Mucosa of descending colon (tissue), 3 donors: ENCODE data around the gene BSG. TPM values are rescaled to one million over a fixed set of nuclear protein-coding genes. Genes with fewer than 3 reads are reported as not detected.

Experiments
- ATAC-seq: fragments of 200-7000 bp; cut with Tn5 transposase; one replicate; pipeline ENCODE4 v1.9.1; 2020; ENCODE audit warnings: mild to moderate bottlenecking, moderate library complexity
- DNase-seq, 3 donors: peaks; one replicate each; pipeline ENCODE4 v3.0.0-alpha.2; 2020
- H3K36me3 ChIP-seq: fragments of 200-600 bp; one replicate; pipeline ENCODE4 v1.8.0; 2021; ENCODE audit warnings: low read depth, mild to moderate bottlenecking
- H3K4me1 ChIP-seq: fragments of 200-600 bp; one replicate; pipeline ENCODE4 v1.8.0; 2021; ENCODE audit warnings: low read depth, mild to moderate bottlenecking
- H3K4me3 ChIP-seq: fragments of 200-600 bp; one replicate; pipeline ENCODE4 v1.8.0; 2021; ENCODE audit warnings: mild to moderate bottlenecking
- H3K9me3 ChIP-seq: fragments of 200-600 bp; one replicate; pipeline ENCODE4 v1.8.0; 2021; ENCODE audit warnings: mild to moderate bottlenecking
- intact Hi-C, 2 donors: fragments of 100-400 bp; cut with DNase I in 1 of 2; cut with micrococcal nuclease in 1 of 2; formaldehyde crosslinking; loops; one replicate each; pipeline versions ENCODE4 v1.11.0 to v1.11.1; 2022; cut with DNase I, micrococcal nuclease
- total RNA-seq, 3 donors: library from RNA; stranded (reverse); fragmentation: NEBNext Ultra II Directional in 2 of 3; extraction: Animal tissue kit (Norgen Biotek cat#: 25700) in 2 of 3; gene quantifications; one replicate each; pipeline versions ENCODE4 v1.2.1 to v1.2.4, GENCODE V29; 2021 to 2023
- TF ChIP-seq, protein P1 (sequence below): fragments of 200-600 bp; IDR thresholded peaks from one replicate; pipeline ENCODE4 v1.8.0; 2022; ENCODE audit warnings: antibody characterized with exemption, mild to moderate bottlenecking
- donor health status: DM: no; HTN: no; CAD: no; lungs with moderate emphysema.
- donor health status: DM: no; HTN: no; CAD: no.
- donor health status: DM: no; HTN: yes; CAD: no.

Gene BSG
- total RNA-seq, 3 donors from 2014 or later: 695 to 1,536 (median 896) TPM

GRCh38 chr19:590750-591098 lies 18.3 kb downstream of the BSG start:
- Histone ChIP-seq H3K4me1 (peaks cover 11% of the 10 kb centered on the region), H3K4me3 (no peak overlapping the region), H3K36me3 (no peaks in the 10 kb centered on the region), H3K9me3 (no peaks in the 10 kb centered on the region)
- DNase-seq (no peak), ATAC-seq (no peak)
- TF ChIP-seq, protein P1, sequence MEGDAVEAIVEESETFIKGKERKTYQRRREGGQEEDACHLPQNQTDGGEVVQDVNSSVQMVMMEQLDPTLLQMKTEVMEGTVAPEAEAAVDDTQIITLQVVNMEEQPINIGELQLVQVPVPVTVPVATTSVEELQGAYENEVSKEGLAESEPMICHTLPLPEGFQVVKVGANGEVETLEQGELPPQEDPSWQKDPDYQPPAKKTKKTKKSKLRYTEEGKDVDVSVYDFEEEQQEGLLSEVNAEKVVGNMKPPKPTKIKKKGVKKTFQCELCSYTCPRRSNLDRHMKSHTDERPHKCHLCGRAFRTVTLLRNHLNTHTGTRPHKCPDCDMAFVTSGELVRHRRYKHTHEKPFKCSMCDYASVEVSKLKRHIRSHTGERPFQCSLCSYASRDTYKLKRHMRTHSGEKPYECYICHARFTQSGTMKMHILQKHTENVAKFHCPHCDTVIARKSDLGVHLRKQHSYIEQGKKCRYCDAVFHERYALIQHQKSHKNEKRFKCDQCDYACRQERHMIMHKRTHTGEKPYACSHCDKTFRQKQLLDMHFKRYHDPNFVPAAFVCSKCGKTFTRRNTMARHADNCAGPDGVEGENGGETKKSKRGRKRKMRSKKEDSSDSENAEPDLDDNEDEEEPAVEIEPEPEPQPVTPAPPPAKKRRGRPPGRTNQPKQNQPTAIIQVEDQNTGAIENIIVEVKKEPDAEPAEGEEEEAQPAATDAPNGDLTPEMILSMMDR: no peak
- intact Hi-C loops: no loop called here

DNA sequence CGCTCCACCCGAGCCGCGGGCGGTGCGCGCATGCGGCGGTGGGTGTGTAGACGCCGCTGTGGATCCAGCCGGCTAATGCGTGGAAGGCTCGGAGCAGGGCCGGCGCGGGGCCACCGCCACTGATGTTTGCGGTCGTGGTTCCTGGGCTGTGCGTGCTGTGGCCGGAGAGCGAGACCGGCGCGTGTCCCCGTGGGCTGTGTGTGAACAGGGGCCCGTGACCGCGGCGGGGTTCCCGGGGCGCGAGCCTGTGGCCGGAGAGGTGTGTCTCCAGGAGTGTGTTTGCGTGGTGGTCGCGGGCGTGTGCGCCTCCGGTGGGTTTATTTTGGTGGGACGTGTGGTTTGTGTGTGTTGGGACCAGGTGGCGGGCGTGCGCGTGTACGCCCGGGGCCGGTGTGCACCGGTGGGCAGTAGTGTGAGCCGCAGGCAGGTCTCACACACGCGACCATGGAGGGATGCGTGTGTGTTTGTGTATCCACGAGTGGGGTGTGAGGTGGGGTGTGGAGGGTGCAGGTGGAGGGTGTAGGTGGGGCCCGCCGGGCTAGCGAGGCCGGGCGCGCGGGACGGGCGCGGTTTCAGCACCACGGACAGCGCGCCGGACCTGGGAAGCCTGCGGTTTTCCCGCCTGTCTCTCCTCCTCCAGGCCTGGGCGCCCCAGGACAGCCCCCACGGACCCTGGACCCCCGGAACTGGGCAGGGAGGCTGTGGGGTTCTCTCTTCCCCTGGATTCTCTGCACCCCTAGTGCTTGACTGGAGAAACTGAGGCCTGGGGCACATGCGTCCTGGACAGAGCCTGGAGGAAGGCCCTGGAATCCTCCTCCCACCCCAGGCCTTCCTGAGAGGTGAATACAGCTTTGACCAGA lies 18.9 kb downstream of the BSG start:
- Histone ChIP-seq H3K4me3 (no peak overlapping the region), H3K4me1 (peaks cover 11% of the 10 kb centered on the region), H3K36me3 (no peaks in the 10 kb centered on the region), H3K9me3 (no peaks in the 10 kb centered on the region)
- peak; percentile 55 for ATAC-seq
- intact Hi-C loops: no loop called here
- DNase-seq: peak in 2 of 3 donors; percentile 23 to 41
- TF ChIP-seq, protein P1: no peak

DNA sequence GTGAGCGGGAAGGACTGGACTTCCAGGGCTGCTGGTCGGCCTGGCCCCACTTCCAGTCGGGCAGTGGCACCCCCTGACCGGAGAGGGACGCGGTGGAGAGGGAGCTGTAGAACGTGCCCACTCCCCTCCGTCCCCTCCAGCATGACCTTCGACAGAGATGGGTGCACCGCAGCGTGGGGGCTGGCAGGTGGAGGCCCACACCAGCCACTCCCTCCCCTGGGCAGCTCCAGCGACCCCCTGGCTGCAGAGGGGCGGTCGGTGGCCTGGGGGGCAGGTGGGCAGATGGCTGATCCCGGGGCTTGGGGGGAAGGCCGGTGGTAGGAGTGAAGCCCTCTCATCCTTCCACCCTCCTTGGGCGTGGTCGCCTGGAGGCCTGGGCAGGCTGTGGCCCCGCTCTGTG lies 19.7 kb downstream of the BSG start:
- TF ChIP-seq, protein P1: no peak
- Histone ChIP-seq H3K4me3 (no peak overlapping the region), H3K4me1 (peaks cover 11% of the 10 kb centered on the region), H3K9me3 (no peaks in the 10 kb centered on the region), H3K36me3 (no peaks in the 10 kb centered on the region)
- DNase-seq (no peak), ATAC-seq (no peak)
- intact Hi-C loops: no loop called here

DNA sequence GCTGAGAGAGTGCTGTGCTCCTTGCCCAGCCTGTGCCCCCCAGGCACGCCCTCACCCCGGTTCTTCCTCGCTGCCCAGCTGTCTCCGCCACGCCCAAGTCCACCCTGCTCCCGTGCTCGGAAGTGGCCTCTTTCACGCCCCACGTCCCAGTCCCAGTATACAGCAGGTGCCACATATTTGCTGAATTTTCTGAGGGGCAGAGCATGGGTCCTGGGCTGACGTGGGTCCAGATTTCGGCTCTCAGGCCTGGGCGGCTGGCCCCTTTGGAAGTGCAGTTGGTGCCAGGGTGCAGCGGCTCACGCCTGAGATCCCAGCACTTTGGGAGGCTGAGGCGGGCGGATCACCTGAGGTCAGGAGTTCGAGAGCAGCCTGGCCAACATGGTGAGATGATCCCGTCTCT lies 20.7 kb downstream of the BSG start:
- no peaks in the 10 kb centered on the region for H3K9me3 ChIP-seq
- H3K4me1 ChIP-seq: peaks cover 10% of the 10 kb centered on the region
- H3K36me3 ChIP-seq: no peaks in the 10 kb centered on the region
- no peak for DNase-seq
- ATAC-seq: no peak
- TF ChIP-seq, protein P1: no peak
- no peak overlapping the region for H3K4me3 ChIP-seq
- intact Hi-C loops: no loop called here

DNA sequence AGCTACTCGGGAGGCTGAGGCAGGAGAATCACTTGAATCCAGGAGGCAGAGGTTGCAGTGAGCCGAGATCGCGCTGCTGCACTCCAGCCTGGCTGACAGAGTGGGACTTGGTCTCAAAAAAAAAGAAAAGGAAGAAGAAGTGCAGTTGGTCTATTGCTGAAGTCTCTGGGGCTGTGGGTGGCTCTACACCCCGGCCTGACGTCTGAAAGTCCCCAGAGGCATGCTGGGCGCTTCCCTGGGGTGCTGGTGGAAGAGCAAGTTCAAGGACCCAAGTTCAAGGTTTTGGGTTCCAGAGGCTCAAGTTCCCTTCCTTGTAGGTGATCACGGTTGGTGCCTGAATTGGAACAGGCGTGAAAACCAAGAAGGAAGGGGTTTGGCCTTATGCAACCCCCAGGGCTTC lies 21.1 kb downstream of the BSG start:
- TF ChIP-seq, protein P1: no peak
- ATAC-seq (no peak), DNase-seq (no peak)
- intact Hi-C loops: no loop called here
- Histone ChIP-seq H3K4me3 (no peak overlapping the region), H3K36me3 (no peaks in the 10 kb centered on the region), H3K4me1 (peaks cover 7% of the 10 kb centered on the region), H3K9me3 (no peaks in the 10 kb centered on the region)
